Cardiac septum (tissue), 1 donor: ENCODE data around the gene NT5DC4. TPM values are rescaled to one million over a fixed set of nuclear protein-coding genes. Genes with fewer than 3 reads are reported as not detected.

ENCODE experiments used
- DNase-seq: peaks from one replicate; pipeline ENCODE4 v3.0.0-alpha.2; 2020; ENCODE audit warnings: low spot score
- intact Hi-C: fragments of 100-400 bp; cut with DNase I; formaldehyde crosslinking; loops from one replicate; pipeline ENCODE4 v1.14.0; 2022
- total RNA-seq: library from RNA; stranded (reverse); fragmentation: NEBNext Ultra II Directional; extraction: Animal tissue kit (Norgen Biotek cat#: 25700); gene quantifications from one replicate; pipeline ENCODE4 v1.2.1, GENCODE V29; 2021
- donor health status: DM: no; HTN: no; CAD: no.

The NT5DC4 gene
- total RNA-seq, 1 donor from 2014 or later = not detected

DNA sequence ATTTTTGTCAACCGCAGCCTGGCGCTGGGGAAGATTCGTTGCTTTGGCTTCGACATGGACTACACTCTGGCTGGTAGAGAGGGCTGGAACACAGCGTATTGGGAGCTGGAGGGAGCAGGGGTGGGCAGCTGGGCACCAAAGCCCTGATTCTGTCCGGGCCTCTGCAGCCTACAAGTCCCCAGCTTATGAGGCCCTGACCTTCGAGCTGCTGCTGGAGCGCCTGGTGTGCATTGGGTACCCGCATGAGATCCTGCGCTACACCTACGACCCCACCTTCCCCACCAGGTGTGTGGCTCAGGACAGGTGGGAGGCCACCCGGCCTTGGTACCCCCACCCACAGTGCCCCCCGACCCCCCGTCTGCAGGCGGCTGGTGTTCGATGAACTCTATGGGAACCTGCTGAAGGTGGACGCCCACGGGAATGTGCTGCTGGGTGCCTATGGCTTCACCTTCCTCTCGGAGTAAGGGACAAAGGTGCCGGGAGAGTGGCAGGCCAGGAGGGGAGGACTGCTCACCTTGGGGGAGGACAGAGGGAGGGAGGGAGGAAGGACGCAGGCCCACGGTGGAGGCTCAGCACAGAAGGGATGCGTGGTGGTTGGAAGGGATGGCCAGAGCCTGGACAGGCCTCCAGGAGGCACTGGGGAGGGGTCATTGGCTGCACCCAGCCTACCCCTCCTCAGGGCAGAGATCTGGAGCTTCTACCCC is 1.2 kb downstream of the NT5DC4 start:
- intact Hi-C loops = no loop called here
- no peak for DNase-seq

DNA sequence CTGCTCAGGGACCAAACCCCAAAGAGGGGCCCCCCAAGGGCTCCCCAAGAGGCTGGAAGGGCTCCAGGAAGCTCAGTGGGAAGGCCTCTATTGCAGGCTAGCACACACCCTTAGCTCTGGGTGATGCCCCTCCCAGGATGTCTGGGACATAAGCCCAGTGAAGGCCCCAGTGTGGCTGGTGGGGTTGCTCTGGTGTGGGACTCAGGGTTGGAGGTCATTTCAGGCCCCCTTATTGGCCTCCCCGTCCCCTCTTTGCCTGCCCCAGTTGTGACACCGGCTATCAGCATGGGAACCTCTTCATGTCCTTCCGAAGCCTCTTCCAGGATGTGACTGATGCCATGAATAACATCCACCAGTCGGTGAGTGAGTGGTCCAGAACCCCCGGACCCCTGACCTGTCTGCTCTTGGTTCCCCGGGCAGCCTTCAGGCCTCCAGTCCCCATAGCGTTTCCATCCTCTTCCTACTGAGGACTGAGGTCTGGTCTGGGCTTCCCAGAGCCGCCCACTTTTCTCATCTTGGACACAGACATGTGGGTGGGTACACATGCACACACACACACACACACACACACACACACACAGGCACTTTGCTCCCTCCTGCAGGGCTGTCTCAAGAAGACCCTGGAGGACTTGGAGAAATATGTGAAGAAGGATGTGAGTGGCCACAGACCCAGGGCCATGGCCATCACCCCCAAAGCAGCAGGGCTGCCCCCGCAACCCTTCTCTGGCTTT is 2.2 kb downstream of the NT5DC4 start:
- intact Hi-C loops = no loop called here
- no peak for DNase-seq

DNA sequence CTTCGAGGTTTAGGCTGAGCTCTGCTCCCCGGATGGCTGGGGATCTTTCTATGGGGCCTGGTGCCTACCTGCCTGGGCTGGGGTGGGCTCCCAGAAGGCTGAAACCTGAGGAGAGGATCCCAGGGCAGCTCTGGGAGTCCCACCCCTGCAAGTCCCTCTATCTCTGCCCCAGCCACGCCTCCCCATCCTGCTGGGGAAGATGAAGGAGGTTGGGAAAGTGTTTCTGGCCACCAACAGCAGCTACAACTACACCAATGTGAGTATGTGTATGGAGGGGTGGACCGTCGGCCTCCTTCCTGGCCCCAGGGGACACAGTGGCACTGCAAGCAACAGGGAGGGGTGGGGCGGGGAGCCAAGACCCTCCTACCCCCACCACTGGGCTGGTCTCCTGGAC is 2.7 kb downstream of the NT5DC4 start:
- intact Hi-C loops = no loop called here
- DNase-seq = no peak

DNA sequence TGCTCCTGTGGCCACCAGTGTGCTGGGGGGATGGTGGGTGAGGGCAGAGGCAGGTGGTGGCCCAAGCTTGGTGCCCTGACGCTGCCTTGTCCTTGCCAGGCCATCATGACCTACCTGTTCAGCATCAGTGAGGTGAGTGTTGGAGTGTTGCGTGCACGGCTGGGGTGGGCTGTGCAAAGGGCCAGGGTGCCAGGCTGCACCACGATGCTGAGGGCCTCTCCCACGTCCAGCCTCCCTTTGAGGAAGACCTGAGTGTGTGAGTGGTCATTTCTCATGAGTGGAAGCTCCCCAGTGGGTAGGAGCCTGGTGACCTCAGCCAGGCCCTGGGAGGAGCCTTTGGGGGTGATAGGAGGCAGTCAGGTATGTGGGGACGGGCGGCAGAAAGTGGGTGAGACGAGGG is 3.2 kb downstream of the NT5DC4 start:
- no peak for DNase-seq
- intact Hi-C loops = no loop called here

DNA sequence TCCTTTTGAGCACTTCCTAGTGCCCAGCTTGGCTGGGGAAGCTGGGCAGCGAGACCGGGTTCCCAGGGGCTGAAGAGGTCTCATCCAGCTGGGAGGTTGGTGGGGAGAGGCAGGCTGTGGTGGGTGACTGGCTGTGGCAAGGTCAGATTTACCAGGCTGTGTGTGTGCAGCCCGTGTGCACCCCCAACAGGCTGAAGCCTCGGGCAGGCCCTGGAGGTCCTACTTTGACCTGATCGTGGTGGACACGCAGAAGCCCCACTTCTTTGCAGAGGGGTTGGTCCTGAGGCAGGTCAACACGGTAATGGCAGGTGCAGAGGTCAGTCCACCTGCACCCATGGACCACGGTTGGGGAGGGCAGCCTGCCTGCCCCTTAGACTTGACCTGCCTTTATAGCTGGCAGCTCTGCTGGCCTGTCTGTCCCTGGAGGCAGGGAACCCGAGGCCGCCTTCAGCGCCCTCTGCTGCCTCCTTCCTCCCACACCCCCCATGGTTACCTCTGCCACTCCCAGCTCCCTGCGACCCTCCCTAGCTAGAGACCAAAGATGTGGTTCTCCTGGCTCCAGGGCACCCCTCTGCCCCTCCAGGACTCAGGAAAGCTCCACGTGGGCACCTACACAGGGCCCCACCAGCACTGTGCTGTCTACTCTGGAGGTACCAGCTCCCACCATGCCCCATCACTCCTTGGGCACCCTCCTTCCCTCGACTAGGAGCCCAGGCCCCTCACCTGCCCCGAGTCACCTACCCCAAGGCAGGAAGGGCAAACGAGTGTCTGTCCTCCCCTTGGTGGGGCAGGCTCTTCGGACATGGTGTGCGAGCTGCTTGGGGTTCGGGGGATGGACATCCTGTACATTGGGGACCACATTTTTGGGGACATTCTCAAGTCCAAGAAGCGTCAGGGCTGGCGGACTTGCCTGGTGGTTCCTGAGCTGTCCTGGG is 4.0 kb downstream of the NT5DC4 start:
- intact Hi-C loops = no loop called here
- no peak for DNase-seq

DNA sequence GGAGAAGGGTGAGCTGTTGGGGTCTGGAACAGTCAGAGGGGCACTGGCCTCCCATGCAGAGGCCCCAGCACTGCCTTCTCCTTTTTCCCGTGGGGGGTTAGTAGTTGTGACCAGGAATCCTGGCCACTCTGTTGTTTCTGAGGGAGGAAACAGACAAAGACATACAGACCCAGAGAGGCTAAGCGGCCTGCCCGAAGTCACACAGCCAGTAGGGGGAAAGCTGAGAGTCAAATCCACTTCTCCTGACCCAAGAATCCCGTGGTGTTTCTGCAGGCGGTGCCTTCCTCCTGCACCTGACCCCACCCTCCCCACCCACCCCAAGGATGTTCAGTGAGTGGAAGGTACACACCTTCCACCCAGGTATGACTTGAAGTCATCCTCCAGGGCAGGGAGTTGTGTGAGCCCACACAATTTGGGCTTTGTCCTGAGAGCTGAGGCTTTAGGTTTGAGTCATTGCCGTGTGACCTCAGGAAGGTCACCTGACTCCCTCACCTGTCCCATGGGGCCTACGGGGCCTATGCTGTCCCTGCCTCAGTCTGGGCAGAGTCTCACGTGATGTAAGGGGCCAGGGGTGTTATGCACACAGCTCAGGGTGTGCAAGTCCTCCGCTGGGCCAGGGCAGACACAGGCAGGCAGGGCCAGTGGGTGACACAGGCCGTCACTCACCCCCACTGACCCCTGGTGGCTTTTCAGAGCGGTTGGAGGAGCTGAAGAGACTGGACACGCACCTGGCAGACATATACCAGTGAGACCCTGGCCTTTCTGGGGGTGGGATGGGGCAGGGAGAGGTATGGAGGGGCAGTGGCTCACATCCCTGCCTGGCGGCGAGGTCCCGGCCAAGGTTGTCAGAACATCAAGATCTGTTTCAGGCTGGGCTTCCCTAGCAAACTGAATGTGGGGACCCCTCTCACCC is 5.0 kb downstream of the NT5DC4 start:
- no peak for DNase-seq
- intact Hi-C loops = loop anchor here (1.0 kb wide), 2 partner anchors 100 to 126 kb away; no protein-coding TSS in a partner anchor

DNA sequence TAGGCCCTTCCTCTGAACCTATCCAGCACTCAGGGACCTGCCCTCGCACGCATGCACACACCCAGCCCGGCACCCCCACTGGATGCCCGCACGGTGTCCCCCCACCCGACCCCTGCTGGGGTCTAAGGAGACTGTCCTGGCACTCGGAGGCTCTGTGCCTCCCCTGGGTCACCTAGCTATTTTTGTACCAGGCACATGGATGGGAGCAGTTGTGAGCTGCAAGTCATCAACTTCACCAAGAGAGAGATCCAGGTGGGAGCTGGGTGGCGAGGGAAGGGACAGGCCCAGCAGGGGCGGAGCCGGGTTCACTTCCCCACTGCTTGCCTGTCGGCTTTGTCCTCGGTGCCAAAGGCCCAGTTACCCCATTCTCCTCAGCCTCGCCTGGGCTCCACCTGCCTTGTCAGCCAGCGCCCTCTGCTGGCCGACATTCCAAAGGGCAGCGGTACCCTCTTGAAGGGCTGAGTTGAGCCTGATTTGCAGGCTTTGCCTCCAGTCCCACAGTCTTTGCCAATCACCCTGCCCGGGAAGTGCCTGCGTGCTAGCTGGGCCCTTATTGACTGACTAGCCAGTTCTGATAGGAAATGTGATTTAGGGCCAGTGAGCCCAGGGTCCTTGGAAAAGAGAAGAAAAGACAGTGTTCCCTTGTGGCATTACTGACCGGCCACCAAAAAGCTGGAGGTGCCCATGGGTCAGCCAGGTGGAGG is 5.8 kb downstream of the NT5DC4 start:
- intact Hi-C loops = loop anchor here (1.0 kb wide), 2 partner anchors 100 to 126 kb away; no protein-coding TSS in a partner anchor
- peak; percentile 95 for DNase-seq

DNA sequence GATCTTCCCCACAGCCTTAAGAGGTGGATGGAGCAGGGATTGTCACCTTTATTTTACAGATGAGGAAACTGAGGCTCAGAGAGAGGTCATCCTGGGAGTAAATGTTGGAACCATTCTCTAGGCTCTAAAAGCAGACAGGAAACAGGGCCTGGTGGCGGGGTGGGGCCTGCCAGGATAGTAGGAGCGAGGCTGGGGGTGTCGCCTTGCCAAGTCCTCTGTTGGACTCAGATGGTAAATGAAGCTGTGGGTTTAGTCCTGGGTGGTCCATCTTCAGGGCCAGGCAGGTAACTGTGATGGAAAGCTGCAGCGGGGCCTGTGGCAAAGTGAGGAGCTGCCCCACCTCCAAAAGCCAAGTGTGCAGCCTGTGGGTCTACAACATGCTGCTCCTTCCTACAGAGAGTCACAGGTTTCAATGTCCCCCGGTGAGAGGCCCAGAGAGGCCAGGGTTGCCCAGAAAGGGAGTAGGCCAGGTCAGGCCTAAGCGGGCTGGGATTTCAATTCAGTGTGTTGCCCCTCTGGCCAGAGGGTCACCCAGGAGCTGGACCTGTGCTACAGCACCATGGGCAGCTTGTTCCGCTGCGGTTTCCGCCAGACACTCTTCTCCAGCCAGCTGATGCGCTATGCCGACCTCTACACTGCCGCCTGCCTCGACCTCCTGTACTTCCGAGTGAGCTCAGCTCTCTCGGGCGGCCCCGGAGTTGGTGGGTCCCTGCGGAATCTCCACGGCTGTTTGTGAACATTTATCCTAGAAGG is 6.6 kb downstream of the NT5DC4 start:
- no peak for DNase-seq
- intact Hi-C loops = no loop called here

DNA sequence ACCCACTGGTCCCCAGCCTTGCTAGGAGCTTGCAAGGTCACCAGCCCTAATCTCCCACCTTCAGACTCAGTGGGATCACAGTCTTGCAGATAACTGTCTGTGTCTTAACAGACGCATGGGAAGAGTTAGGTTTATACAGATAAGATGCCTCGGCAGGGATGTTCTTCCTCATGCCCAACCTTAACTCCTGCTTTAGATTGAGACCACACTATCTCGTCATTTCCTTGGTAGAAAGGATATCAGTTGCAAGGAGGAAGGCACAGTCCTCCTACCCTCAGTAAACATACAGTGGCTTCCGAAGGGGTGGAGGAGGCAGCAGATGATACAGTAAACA is 7.2 kb downstream of the NT5DC4 start:
- intact Hi-C loops = no loop called here
- no peak for DNase-seq

DNA sequence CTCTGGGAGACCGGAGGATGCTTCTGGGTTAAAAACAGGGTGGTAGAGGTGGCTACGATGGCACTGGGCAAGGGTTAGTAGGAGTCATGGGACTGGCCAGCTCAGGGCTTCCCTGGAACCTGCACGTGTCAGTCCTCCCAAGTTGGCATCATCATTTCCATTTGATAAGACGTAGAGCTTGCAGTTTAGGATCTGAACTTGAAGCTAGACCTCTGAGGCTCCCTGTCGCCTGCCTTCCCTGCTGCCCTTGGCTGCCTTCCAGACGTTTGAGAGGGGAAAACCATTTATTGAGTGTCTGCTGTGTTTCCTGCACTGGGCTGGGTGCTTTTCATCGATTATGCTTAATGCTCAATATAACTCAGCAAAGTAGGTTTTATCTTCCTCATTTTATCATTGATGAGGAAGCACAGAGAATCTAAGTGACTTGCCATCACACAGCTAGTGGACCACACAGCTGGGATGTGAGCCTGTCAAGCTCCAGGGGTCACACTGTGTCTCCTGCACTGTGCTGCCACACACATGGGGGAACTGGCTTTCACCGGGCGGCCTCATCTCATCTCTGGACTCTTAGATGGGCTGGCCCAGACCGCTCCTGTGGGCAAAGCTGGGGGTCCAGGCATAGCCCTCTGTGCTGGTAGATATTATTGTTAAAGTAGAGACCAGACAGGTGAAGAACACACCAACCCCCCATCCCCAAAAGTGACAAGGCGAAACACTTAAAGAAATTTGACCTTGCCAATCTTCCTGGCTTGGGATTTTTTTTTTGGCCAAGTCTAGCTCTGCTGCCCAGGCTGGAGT is 7.8 kb downstream of the NT5DC4 start:
- intact Hi-C loops = no loop called here
- no peak for DNase-seq

DNA sequence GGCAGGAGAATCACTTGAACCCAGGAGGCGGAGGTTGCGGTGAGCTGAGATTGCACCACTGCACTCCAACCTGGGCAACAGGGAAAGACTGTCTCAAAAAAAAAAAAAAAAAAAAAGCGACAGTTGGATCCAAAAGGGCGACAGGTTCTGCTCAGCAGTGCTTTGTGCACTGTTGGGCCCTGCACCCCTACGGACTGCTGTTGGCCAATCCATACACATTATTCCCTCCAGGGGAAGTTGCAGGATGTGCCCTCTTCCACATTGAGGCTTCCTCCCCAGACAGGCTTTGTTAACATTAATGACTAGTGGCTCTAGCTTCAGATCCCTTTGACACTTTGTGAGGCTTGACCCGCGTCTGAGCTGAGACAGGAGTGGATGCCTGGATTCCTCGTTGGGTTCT is 9.4 kb downstream of the NT5DC4 start:
- intact Hi-C loops = no loop called here
- no peak for DNase-seq

DNA sequence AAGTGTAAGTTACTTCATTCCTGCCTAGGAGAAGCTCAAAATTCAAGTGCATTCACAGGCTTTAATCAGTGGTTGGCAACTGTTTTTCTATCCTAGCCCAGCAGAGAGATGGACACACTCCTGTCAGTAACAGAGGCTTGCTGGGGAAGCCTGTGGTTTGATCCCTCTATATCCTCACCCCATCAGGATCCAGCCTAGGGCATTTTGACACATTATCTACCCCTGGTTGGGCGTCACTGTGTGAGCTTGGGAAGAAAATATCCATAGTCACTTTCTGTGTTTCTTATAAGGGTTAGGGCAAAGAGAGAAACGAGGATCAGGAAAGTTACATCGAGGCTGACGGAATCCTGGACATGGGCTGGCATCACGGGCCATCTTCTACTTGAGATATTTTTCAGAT is 10.0 kb downstream of the NT5DC4 start:
- intact Hi-C loops = no loop called here
- DNase-seq = no peak

DNA sequence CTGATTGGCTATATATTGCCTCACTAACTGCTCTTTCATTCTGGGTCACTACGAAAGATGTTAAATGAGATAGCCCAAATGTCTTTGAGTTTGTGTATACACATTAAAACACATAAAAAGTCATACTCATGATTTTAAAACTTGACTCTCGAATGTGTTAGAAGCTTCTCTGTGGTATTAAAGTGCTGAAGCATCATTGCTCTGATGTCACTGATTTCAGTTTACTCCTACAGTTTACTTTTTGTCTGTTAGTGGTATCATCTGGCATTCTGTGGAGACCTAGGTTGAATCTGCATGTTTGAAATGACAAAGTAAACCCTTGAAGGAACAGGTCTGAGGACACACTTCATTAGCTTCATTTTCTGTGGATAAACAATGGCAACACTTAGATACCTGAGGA is 10.7 kb downstream of the NT5DC4 start:
- intact Hi-C loops = no loop called here
- DNase-seq = no peak

DNA sequence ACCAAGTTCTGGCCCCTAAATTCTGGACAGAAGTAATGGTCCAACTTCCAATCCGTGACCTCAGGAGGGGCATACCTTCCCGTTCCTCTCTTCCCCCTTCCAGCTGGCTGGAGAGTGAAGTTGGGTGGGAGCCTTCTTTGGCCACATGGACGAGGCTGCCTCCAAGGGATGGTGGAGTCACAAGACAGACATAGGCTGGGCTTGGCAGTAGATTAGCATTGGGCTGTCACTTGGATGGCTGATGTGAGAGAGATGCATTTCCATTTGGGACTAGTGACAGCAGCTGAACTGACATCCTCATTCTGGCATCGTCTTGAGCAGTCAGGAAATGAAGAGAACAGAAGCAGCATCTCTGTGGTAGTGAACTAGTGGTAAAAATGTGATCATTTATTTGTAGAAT is 12.6 kb downstream of the NT5DC4 start:
- DNase-seq = no peak
- intact Hi-C loops = no loop called here

DNA sequence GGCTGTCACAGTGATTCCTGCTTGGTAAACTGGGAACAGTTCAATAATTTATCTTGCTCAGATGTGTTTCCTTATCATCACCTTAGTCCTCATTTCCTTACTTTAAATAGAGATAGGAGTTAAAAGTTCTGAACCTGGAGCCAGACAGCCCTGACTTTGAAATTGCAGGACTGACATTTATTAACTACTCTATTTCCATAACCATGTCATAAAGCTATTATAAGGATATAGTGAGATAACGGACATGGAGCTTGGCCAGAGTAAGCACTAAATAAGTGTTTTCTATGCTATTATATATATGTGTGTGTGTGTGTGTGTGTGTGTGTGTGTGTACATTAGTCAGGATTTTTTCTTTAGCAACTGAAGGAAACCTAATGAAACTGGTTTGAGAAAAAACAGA is 13.1 kb downstream of the NT5DC4 start:
- no peak for DNase-seq
- intact Hi-C loops = no loop called here

DNA sequence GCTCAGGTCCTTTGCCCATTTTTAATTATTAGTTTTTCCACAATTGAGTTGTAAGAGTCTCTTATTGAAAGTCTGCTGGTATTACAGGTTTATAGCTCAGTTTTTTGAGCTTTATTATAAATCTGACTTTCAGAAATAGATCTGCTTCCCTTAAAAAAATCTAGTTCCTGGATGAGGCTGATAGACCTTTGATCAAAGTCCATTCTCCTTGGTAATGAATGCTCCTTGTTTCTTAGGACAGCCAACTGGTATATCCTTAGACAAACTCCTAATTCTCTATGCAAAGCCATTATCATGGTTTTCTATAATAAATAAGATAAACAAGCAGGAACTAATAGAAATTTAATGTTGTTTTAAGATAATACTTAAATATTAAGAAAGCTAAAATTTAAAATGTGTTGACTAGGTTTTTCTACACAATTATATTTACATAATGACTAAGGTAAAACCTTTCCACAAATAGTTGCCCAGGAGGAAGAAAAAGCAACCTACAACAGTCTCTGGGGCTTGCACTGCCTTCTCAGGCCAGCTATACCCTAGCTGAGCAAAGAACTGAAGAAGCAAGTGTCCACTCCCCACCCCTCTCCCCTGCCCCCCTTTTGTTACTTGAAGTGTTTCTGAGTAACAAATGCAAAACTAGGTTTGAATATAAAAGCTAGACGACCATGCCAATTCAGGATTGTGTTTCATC is 16.9 kb downstream of the NT5DC4 start:
- intact Hi-C loops = no loop called here
- DNase-seq = no peak

DNA sequence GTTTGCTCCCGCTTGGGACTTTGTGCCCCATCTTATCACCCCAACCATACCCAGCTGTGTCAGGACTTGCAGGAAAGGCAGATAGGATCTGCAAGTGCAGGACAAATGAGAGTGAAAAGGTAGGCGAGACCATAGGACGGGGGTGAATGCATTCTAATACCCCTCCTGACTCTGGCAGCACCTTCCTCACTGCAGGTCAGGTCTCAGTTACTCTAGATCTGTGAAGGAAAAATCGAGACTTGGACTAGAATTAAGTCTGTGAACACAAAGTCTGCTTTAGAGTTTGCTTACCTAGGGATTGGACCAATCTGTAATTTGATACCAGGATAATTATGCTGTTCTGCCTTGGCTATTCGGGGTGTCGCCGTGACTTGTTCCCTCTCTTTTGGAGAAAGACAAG is 19.7 kb downstream of the NT5DC4 start:
- intact Hi-C loops = no loop called here
- DNase-seq = no peak
